Spleen (tissue), 7 donors: ENCODE results near the gene ANKRD52.

ENCODE experiments used
- CTCF ChIP-seq, 11 experiments: fragments of 200-600 bp in 7 of 11; fragments of 450-650 bp in 4 of 11; sonication (generic) in 4 of 11; IDR thresholded peaks in 8 of 11; conservative IDR thresholded peaks in 3 of 11; 1 replicate in 7 of 11; 2 replicates in 4 of 11; pipeline versions ENCODE4 v1.4.0 to v1.8.0; 2016 to 2021; ENCODE audit warnings: antibody characterized with exemption in 11 of 11, inconsistent platforms in 4 of 11, mild to moderate bottlenecking in 1 of 11
- POLR2AphosphoS5 ChIP-seq, 3 donors: sonication (generic); formaldehyde crosslinking; IDR thresholded peaks; one replicate each; pipeline ENCODE4 v1.5.1; 2017; ENCODE audit warnings: antibody characterized with exemption in 3 of 3
- donor health status: DM: no; HTN: no; CAD: no; lungs with moderate emphysema.
- donor health status: DM: no; HTN: no; CAD: no.
- donor health status: DM: no; HTN: no; CAD: no.

DNA sequence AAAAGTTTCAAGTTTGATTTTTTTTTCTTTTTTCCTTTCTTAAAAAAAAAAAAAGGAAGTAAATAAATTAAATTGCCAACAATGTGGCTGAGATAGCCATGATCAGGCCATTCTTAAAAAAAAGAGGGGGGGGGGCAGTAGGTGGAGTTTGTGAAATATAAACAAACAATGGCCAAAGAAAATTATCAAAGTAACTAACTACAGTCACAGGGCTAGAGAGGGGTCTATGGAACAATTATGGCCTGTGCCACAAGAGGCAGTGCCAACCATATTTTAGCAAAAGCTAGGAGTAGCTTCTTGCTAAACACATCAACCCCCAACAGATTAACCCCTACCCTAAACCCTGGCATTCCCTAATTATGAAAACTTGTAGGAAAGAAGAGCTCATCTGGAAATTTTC lies 52.7 kb downstream of the ANKRD52 start:
- TF ChIP-seq CTCF (IDR thresholded peaks at IDR 0.05 in 8 of 11, conservative IDR thresholded peaks at IDR 0.05 in 3 of 11) (no peak), POLR2AphosphoS5 (IDR thresholded peaks at IDR 0.05) (no peak)
